ENCODE measurements around the gene ERICH4.
"Not testable (repeated sequence)": the region's sequence is repeated elsewhere in the genome, so short reads cannot be mapped to it uniquely, and the experiment has no call there.

Gene ERICH4

DNA sequence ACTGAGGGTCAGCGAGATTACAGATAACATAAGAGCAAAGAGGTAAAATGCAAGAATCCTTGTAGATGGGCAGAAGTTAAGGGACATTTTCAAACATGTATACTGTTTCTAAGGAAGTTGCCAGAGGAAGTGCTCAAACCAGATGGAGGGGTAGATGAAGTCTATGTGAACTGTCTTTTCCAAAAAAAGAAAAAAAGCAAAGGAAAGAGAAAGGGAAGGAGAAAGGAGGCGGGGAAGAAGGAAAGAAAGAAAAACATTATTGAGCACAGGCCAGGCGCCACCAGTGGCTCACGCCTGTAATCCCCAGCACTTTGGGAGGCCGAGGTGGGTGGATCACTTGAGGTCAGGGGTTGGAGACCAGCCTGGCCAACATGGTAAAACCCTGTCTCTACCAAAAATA is 8.5 kb upstream of the ERICH4 start:
- no peak for DNase-seq (ENCODE audit: low read depth in 2 of 2, low spot score in 1 of 2)

DNA sequence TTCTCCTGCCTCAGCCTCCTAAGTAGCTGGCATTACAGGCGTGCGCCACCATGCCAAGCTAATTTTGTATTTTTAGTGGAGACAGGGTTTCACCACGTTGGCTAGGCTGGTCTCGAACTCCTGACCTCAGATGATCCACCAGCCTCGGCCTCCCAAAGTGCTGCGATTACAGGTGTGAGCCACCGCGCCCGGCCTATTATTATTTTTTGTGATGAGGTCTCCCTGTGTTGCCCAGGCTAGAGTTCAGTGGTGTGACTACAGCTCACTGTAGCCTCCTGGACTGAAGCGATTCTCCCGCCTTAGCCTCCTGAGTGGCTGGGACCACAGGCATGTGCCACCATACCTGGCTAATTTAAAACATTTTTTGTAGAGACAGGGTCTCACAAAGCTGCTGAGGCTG is 7.6 kb upstream of the ERICH4 start:
- DNase-seq (ENCODE audit: low read depth in 2 of 2, low spot score in 1 of 2) = not testable (repeated sequence)

DNA sequence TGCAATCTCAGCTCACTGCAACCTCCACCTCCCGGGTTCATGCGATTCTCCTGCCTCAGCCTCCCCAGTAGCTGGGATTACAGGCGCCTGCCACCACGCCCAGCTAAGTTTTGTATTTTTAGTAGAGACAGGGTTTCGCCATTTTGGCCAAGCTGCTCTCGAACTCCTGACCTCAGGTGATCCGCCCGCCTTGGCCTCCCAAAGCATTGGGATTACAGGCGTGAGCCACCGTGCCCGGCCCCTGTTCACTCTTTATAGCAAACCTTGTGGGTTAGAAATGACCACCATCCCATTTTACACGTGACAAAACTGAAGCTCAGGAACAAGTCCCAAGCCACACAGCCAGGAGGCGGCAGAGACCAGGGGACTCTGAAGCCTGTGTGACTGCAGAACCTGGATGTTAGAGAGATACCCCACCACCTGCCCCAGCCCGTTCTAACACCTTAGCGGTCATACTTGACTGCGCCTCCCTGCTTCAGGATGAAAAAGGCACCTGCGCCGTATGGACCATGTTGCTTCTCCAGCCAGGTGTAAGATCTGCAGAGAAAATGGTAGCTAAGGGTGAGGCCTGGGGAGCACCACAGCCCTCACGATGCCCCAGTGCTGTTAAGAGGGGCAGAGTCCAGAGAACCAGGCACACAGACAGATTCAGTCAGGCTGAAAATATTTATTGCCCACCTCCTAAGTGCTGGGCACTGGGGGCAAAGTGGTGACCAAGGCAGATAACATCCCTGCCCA is 6.9 kb upstream of the ERICH4 start:
- no peak for DNase-seq (ENCODE audit: low read depth in 2 of 2, low spot score in 1 of 2)

DNA sequence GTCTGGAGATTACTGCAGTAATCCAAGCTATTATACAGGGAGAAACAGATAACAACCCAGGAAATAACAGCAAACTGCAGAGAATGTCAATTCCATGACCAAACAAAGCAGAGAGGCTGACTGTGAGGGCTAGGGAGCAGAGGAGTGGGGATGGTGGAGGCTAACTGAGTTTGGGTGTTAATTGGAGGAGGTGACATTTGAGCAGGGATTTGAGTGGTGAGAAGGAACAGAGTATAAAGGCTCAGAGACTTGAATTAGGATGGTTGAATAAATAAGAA is 6.3 kb upstream of the ERICH4 start:
- no peak for DNase-seq (ENCODE audit: low read depth in 2 of 2, low spot score in 1 of 2)

DNA sequence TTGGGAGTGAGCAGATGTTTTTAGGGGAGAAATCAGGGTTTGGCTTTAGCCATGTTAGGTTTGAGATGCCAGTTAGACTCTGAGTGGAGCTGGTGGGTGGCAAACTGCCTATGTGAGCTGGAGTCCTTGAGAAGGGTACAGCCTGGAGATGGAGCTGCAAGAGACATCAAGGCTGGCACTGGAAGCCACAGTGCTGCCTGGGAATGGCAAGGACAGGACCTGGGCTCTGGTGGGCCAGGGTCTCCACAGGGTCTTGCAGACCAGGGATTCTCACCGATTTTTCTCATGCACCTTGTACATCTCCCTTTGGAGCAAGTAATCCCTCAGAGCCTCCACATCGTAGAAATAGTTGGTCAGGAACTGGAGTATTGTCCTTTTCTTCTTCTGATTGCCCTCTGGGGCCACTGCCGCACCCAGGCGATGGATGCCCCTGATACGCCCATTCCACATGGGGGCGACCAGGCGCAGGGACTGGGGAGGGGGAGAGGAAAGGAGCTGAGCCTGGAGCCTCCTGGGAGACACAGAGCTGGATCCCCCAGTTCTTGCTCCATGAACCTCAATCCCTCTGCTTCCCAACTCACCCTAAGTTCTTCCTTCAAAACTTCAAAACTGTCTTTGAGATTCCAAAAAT is 4.9 kb upstream of the ERICH4 start:
- no peak for DNase-seq (ENCODE audit: low read depth in 2 of 2, low spot score in 1 of 2)

DNA sequence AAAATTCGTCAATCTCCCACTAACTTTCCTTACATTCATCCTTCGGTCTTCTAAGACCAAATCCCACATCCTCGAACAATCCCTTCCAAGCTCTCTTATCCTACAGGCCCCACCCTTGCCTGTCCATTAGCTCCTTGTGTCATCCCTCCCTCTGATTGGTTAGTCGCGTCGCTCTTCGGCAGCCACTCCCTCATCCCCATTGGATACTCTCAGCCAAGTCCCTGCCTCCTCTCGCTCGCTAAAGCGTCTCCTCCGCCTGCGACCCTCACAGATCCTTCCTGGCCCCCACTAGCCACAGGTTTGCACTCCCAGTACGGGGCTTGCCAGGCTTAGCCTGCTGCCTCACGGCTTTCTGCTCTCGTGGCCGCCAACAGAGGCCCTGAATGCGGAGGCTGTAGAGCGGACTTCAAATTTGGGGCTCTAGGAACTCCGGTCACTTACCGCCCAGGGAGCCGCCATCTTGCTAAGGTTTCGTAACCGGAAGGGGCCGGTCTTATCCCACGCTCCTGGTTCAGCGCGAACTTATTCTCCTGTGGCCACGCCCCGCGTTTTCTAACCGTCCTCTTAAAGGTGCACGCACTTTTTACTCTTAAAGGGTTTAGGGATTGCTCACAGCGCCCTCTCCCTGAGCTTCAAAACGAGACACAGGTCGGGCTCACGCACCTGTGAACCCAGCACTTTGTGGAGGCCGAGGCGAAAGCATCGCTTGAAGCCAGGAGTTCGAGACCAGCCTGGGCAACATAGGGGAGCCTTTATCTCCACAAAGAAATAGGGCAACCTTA is 3.3 kb upstream of the ERICH4 start, which contains the start of gene DMAC2:
Gene DMAC2, minus strand, starts transcription at position 472 of the 782 bp plus-strand sequence. Its CDS starts 13 bp downstream, at position 459.
- DNase-seq (ENCODE audit: low read depth in 2 of 2, low spot score in 1 of 2) = peak; percentile 88 to 90

DNA sequence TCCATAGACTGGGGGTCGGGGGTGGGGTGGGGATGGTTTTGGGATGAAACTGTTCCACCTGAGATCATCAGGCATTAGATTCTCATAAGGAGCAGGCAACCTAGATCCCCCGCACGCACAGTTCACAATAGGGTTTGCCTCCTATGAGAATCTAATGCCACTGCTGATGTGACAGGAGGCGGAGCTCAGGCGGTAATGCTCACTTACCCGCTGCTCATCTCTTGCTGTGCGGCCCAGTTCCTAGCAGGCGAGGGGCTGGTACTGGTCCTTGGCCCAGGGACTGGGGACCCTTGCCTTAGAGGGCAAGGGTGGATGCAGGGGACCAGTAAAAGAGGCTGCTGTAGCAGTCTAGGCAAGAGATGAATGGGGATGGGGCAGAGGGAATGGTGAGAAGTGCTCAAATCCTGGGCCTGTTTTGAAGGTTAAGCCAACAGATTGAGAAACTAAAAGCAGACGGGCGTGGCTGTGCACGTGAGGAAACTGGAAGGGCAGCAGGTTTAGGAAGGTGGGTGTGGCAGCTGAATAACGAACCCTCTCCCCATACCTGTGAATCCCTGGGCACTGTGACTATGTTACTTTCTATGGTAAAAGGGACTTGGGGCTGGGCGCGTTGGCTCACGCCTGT is 1.5 kb upstream of the ERICH4 start:
- DNase-seq (ENCODE audit: low read depth in 2 of 2, low spot score in 1 of 2) = no peak

DNA sequence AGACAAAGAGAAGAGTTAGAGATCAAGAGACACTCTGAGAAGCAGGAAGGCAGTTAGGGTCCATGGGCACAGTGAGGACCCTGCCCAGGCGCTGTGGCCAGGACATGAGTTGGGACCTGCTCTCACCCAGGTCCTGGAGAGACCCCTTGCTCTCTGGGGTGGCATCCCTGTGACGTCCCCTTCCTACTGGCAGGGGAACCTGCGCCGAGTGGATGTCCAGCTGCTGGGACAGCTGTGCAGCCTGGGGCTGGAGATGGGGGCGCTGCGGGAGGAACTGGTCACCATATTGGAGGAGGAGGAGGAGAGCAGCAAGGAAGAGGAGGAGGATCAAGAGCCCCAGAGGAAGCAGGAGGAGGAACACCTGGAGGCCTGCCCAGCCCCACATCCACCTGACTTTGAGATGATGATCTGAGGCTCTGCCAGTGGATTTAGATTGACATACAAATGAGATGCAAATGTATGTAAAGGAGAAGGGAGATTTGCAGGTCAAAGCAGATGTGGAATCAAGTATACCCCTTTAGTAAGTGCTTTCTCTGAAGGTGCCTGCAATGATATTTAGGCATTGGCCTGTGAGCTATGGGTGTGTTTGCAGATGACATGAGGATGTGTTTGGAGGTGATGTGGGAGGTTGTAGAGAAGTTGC is 978 bp downstream of the ERICH4 start:
- DNase-seq (ENCODE audit: low read depth in 2 of 2, low spot score in 1 of 2) = no peak

DNA sequence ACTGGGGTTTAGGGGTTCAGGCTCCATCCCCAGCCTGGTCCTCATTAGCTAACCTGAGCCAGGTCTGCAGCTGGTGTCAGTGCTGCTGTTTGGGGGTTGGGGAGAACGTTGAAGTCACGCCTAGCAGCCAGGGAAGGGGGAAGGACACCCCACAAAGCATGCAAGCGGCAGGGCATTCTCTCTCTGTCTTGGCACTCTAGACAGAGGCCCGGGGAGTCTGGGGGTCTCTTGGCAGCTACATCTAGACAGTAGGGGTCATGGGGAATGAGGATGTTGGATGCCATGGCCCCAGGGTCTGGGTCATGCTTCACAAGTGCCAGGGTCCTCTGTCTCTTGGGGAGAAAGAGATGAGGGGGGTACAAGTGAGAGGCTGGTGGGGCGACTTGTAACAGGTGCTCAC is 2.6 kb downstream of the ERICH4 start:
- DNase-seq (ENCODE audit: low read depth in 2 of 2, low spot score in 1 of 2) = no peak

DNA sequence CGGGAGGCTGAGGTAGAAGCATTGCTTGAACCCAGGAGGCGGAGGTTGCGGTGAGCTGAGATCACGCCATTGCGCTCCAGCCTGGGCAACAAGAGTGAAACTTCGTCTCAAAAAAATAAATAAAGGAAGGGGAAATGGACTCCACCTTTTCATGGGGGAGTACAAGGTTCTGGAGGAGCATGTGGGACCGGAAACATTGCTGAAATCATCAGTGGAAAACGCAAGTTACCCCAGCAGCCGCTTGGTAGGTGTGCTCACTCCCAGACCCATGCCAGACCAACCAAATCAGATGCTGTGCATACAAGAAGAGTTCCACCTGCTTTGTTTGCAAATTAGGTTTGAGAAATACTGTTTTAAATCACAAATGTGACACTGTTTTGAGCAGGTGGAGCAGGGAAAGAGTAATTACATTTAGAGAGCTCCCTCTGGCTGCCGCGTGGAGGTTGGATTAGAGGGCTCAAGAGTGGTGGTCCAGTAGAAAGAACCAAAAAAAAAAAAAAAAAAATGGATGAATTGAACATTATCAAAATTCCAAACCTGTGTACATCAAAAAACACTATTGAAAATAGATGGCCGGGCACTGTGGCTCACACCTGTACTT is 4.9 kb downstream of the ERICH4 start:
- no peak for DNase-seq (ENCODE audit: low read depth in 2 of 2, low spot score in 1 of 2)

DNA sequence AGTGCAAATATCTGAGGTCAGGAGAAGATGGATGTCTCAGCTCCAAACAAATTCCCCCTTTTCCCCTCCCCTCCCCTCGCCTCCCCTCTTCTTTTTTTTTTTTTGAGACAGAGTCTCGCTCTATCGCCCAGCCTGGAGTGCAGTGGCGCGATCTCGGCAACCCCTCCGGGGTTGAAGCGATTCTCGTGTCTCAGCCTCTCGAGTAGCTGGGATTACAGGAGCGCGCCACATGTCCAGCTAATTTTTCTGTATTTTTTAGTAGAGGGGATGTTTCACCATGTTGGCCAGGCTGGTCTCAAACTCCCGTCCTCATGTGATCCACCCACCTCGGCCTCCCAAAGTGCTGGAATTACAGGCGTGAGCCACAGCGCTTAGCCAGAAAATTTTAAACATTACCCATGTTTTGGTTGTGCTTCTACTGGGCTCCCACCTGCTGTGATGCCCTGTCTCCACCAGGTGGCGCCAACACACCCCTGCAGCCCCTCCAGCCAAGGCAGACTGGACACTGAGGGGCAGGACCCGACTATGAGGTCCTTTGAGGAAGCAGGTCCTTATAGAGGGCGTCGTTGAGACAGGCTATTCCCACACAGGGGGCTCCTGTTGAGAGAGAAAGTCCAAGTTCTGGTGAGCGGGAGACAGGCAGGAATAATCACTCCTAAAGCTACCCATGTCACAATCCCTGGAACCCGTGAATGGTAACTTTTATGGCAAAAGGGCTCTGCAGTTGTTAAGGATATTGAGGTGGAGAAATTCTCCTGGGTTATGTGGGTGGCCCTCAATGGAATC is 6.3 kb downstream of the ERICH4 start:
- DNase-seq (ENCODE audit: low read depth in 2 of 2, low spot score in 1 of 2) = peak; percentile 41 to 49

DNA sequence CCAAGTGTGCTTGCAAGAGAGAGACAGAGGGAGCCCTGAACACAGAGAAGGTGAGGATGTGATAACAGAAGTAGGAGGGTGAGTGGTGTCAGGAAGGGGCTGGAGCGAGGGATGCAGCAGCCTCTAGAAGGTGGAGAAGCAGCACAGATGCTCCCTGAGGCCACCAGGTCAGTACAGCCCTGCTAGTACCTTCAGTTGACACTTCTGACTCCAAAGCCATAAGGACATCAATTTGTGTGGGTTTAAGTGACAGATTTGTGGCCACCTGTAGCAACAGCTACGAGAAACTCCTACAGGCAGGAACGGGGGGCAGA is 6.9 kb downstream of the ERICH4 start:
- DNase-seq (ENCODE audit: low read depth in 2 of 2, low spot score in 1 of 2) = no peak

DNA sequence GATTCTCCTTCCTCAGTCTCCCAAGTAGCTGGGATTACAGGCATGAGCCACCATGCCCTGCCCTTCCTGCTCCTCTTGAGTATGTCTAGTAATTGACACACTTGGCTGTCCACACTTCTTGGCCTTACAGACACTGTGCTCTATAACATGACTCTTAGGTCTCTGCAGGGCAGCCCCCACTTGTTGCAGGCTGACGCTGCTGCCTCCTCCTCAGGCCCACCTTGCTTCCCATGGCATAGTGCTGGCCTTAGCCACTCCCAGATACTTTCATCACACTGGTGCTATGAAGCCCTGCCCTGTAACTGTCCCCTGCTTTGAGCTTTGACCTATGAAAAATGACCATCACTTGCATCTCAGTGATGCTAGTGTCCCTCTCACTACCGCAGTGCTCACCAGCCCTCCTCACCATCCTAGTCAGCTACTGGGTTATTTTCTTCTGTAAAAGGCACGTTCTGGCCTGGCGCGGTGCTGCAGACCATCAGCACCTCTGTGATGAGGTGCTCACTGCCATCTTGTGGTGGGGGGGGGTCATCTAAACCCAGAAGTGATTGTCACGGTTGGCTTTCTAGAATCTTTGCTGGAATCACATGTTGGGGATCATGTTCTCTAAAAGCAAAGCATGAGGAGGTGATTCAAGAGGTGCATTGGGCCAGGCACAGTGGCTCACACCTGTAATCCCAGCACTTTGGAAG is 9.8 kb downstream of the ERICH4 start:
- DNase-seq (ENCODE audit: low read depth in 2 of 2, low spot score in 1 of 2) = no peak

DNA sequence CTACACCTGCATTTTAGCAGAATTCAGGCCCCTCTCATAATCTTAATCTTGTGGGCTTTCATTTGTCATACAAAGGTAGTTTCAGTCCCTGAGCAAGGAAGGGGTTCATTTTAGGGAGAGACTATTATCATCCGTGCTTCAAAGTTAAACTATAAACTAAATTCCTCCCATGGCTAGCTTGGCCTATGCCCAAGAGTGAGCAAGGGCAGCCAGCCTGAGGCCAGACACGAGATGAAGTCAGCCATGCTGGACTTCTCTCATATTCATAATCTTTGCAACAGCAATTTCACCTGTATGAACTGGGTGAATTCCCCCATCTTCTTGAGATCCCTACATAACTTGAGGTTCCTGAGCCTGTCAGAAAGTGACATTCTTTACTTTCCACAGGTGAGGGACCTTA is 13.0 kb downstream of the ERICH4 start:
- DNase-seq (ENCODE audit: low read depth in 2 of 2, low spot score in 1 of 2) = no peak

DNA sequence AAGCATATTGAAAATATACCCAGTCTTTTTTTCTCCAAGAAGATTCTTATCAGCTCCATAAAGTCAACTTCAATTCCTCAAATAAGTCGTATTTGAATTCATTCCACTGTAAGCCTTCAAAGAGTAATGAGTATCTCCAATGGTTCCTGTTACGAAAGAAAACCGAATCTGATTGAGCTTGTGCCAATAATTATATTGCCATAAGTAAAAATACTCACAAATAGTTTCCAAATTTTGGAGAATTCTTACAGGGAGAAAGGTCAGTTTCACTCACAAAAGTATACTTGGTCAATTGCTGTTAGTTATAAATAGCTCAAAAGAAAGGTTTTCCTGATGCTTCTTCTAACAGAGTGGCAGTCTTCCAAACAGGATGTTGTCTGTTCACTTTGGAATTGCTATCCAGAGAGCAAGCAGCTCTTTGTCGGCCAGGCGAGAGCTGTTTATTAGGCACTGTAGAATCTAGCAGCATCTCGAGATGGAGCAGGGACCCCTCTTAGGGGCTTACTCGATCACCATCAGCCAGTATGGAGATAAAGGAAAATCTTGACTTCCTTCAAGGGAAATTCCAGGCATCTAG is 13.5 kb downstream of the ERICH4 start:
- DNase-seq (ENCODE audit: low read depth in 2 of 2, low spot score in 1 of 2) = no peak

DNA sequence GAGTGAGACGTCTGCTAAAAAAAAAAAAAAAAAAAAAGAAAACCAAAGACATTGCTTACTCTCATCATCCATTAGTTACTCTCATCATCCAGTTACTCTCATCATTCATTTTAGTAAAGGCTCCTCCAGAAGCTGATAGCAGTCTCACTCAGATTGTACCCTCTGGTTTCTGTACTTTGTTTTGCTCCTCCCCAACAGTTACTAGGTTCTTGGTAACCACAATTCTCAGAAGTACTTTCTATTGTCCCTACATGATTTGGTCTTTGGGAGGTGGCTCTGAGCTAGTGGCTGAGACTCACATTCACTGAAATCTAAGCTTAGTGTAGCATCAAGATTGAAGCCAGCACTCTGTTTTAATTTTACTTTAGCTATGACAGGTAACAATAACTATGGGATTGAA is 14.3 kb downstream of the ERICH4 start:
- no peak for DNase-seq (ENCODE audit: low read depth in 2 of 2, low spot score in 1 of 2)

DNA sequence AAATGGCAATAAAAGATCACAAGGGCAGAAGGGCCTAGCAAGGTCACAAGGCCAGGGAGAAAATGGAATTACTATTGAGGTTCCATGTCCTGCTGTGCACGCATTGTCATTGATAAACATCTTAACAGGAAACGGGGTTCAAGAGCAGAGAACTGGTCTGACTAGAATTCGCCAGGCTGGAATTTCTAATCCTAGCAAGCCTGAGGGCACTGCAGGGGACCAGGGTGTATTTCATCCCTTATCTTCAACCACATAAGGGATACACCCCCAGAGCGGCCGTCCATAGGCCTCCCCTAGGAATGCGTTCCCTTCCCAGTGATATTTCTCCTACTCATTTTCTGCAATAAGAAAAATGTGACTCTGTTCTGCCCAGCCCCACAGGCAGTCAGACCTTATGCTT is 19.5 kb downstream of the ERICH4 start:
- no peak for DNase-seq (ENCODE audit: low read depth in 2 of 2, low spot score in 1 of 2)

DNA sequence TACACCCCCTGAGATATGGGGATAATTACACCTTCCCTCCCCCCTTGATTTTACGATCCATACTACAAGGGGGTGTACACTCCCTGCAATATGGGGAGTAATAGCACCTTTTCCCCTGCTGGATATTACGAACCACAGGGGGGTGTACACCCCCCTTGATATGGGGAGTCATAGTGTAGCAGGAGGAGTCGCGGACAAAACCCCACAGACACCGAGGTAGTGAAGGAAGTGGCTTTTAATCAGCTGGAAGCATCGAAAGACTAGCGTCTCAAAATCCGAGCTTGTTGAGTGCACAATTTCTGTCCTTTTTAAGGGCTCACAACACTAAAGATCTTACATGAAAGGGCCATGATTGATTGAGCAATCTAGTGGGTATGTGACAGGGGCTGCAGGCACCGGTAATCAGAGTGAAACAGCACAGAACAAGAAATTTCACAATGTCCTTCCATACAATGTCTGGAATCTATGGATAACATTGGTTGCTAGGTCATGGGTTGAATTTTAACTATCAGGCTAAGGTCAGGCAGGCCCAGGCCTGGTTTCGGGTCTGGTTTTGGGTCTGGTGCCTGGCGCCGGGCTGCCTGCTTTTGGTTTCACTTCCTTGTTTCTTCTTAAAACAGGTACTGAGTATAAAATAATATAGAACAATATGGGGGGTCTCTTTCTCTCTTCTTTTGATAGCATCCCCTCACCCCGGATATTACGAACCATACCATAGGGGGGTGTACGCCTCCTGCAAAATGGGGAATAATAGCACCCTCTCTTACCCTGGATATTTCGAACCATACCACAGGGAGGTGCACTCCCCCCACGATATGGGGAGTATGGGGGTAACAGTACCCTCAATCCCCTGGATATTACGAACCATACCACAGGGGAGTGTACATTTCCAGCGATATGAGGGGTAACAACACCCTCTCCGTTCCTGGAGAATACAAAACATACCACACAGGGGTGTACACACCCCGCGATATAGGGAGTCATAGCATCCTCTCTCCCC is 20.6 kb downstream of the ERICH4 start:
- DNase-seq (ENCODE audit: low read depth in 2 of 2, low spot score in 1 of 2) = not testable (repeated sequence)

Measured in stimulated activated CD8-positive, alpha-beta memory T cell treated with anti-CD3 and anti-CD28 coated beads, Interleukin-4, amount 100 ng/mL, for 4 hours (primary cell).